GM21619 (cell line): ENCODE data around the gene GPX1.
A peak's percentile ranks its signal among the peaks of the same experiment; 100 is the strongest.
"Not testable (repeated sequence)": the region's sequence is repeated elsewhere in the genome, so short reads cannot be mapped to it uniquely, and the experiment has no call there.

Experiments
- ATAC-seq: cut with Tn5 transposase; IDR thresholded peaks from one replicate; pipeline ENCODE4 v1.9.1; 2021; ENCODE audit not compliant: unreplicated experiment

GPX1 gene

DNA sequence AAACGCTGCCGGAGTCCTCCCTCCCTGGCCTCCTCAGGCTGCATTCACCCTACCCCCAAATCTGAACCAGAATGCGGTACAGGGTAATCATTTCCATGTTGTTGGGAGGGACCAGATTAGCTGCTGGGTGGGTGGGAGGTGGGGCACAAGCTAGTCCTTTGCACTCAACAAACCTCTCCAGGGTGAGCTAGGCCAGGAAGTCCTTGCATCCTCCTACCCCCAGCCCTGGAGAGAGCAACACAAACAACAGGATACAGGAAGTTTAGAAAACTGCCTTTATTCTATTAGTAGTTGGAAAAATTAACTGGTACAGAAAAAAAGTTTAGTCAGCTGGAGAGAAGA, 702 bp upstream of the GPX1 start:
- no peak for ATAC-seq

DNA sequence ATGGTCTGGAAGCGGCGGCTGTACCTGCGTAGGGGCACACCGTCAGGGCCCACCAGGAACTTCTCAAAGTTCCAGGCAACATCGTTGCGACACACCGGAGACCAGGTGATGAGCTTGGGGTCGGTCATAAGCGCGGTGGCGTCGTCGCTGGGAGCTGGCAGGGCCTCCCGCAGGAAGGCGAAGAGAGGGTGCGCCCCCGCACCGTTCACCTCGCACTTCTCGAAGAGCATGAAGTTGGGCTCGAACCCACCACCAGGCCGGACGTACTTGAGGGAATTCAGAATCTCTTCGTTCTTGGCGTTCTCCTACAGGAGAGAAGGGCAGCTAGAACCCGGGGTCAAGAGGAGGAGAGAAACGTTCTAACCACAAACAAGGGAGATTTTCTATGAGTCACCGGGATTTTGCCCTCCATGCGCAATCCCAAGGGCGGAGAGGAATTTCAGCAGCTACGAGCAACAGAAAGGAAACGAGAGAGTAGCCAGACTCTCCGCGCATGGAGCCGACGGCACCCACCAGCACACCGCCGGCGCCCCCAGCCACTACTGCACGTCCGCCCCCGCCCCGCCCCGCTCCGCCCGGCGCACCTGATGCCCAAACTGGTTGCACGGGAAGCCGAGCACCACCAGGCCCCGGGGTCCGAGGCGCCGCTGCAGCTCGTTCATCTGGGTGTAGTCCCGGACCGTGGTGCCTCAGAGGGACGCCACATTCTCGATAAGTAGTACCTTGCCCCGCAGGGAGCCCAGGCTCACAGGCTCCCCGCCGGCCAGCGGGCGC, 523 bp downstream of the GPX1 start:
- ATAC-seq = not testable (repeated sequence)

- ATAC-seq = not testable (repeated sequence)
These were observed 1.1 kb downstream of the GPX1 start for GRCh38 chr3:49357095-49357442.

DNA sequence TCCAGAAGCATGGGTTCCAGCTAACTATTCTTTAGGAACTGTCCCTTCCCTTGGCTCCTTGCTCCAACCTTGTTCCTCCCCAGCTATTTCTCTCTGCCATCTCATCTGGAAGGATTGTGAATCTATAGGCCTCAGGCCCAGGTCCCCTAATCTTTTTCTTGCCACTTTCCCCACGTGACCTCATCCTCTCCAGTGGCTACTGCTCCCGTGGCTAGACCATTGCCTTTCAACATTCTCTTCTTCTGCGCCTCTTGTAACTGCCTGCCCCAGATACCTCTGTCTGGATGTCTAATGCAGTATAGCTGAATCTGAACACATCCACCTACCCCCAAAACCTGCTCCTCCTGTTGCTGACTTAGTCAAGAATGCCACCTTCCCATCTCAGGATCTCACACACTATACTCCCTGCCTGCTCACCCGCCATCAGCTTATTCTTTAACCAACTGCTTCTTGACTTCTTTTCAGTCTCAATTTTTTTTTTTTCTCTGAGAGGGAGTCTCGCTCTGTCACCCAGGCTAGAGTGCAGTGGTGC, 5.2 kb downstream of the GPX1 start:
- ATAC-seq = no peak

- no peak for ATAC-seq
These were observed 5.9 kb downstream of the GPX1 start for GRCh38 chr3:49352281-49352680.

- no peak for ATAC-seq
These were observed 6.6 kb downstream of the GPX1 start for GRCh38 chr3:49351521-49352011.

DNA sequence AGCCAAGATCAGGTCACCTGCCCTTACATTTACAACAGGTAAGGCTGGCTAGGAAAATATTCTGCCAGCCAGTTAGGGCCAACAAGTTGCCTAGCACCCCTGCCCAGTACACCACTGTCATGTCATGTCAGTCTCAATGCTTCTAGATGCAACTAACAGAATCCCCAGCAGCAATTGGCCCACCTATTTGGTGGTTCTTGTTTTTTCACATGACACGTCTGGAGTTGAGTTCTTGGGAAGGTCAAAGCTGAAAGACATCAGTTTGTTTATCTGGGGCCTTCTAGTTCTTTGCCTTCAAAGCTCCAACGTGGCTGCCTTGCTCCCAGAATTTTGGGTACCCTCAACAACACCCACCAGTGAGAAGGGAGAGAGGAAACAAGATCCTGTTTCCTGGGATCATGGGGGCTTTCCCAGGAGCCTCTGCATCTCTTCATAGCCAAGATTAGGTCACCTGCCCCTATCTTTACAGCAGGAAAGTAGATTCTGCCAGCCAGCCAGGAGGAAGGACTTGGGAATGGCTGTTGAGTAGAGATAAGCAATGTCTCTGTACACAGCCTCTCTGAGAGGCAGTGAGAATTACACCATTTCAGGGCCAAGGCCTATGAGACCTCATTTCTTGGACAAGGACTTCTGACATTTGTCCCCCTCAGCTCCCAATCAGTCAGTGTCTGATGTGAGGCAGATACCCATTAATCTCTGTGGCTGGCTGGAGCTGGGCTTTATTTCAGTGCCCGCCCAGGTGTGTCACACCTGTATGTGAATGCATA, 8.6 kb downstream of the GPX1 start:
- no peak for ATAC-seq

DNA sequence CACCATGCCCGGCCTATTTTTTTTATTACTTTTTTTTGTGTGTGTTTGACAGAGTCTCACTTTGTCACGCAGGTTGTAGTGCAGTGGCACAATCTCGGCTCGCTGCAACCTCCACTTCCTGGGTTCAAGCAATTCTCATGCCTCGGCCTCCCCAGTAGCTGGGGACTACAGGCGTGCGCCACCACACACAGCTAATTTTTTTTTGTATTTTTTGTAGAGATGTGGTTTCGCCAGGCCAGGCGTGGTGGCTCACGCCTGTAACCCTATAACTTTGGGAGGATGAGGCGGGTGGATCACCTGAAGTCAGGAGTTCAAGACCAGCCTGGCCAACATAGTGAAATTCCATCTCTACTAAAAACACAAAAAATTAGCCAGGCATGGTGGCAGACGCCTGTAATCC, 9.8 kb downstream of the GPX1 start:
- ATAC-seq = not testable (repeated sequence)

GRCh38 chr3:49346797-49347251, 11.3 kb downstream of the GPX1 start:
- ATAC-seq = no peak

GRCh38 chr3:49343163-49343562, 15.0 kb downstream of the GPX1 start:
- no peak for ATAC-seq

DNA sequence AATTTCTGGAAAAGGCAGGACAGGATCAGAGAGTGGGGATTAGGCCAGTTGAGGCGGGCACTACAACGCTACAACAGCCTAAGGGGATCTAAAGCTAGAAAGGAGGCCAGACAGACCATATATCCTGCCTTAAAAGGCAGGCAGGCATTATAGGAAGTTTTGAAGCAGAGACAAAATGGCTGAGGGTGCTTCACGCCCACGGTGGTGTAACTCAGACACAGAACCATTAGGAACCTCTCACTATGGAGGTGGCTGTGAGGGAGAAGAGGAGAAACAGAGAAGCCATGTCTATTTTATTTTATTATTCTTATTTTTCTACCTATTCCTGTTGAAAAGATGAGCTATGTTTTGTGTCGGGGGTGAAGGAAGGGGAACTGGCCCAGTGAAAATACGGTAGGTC, 16.2 kb downstream of the GPX1 start:
- ATAC-seq = no peak

DNA sequence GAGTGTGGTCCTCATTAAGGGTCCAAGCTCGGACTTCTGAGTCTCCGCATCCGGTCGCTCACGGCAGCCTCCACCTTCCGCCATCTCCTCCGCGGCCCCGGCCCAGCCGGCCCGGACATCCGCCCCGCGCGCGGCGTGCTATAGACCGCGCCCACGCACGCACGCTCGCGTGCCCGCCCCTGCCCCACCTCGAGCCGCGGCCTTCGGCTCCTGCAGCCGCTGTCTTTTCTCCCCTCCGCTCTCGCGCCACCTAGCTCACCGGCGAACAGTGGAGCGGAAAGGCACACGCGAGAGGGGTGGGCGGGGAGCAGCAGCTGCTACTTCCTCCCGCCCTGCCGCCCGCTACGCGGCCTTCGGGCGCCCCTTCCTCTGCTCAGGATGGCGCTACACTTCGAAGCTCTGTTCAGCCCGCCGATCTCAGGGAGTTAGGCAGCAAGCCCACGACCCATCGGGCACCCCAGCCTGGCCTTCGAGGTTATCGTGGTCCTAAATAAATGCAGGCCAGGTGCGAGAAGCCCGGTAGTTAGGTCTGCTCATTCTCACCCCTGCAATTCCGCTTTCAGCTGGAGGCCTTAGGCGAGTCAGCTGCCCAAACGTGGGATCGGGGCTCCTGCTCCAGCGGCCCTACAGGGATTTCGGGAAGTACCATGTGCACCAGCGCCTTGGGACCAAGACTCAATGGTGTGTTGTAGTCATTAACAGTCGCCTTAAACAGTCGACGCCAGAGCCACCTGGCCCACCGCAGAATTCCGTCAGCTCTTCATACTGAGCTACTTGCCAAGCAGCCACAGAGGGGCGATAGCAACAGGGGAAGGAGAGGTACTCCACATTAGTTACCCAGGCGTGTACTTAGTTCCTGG, 18.0 kb downstream of the GPX1 start, which contains the start of gene USP4:
USP4 (minus strand) TSS at position 113 of the 860 bp plus-strand sequence; CDS start at position 84, 29 bp downstream.
- ATAC-seq = peak; percentile 73

GRCh38 chr3:49339581-49339940, 18.6 kb downstream of the GPX1 start:
- ATAC-seq = peak; percentile 10

DNA sequence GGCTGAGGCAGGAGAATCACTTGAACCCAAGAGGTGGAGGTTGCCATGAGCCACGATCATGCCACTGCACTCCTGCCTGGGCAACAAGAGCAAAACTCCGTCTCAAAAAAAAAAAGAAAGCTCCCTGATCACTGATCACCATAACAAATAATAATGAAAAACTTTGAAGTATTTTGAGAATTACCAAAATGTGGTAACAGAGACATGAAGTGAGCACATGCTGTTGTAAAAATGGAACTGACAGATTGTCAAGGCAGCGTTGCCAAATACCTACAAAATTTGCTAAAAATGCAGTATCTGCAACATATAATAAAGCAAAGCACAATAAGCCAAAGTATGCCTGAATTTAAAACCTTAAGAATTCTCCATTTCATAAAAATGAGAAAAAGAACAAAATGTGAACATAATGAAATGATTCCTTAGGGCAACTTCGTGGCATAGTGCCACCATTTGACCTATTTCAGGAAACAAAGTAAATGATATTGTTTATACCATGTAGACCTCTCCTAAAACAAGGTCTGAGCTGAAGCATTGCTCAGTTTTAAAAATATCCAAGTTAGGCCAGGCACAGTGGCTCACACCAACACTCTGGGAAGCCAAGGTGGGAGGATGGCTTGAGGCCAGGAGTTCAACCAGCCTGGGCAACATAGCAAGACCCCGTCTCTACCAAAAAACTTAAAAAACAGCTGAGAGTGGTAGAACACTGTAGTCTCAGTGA, 24.1 kb downstream of the GPX1 start:
- no peak for ATAC-seq

GRCh38 chr3:49333091-49333490, 25.1 kb downstream of the GPX1 start:
- no peak for ATAC-seq

GRCh38 chr3:49329186-49329585, 29.0 kb downstream of the GPX1 start:
- ATAC-seq = no peak

DNA sequence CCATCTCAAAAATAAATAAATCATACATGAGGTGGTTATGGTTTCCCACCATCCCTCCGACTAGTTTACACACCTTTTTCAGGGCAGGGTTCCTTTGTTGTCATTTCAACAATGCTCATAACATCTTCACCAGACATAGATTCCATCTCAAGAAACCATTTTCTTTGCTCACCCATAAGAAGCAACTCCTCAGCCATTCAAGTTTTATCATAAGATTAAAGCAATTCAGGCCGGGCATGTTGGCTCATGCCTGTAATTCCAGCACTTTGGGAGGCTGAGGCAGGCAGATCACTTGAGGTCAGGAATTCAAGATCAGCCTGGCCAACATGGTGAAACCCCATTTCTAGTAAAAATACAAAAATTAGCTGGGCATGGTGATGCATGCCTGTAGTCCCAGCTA, 29.8 kb downstream of the GPX1 start:
- not testable (repeated sequence) for ATAC-seq

DNA sequence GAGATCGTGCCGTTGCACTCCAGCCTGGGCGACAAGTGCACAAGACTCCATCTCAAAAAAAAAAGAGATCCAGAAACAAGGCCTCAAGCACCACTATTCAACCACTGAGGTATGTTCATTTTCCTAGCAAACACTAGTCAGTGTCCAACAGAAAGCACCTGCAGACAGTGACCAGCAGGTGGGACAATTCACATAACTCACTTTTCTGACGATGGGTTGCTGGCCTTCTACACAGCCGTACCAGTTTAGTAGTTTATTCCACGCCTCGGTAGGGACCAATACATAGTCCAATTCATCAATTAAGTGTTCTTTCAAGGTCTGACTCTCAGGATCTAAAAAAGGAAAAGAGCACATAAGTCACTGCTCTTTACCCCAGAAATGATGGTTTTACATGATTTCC, 30.7 kb downstream of the GPX1 start:
- ATAC-seq = no peak

DNA sequence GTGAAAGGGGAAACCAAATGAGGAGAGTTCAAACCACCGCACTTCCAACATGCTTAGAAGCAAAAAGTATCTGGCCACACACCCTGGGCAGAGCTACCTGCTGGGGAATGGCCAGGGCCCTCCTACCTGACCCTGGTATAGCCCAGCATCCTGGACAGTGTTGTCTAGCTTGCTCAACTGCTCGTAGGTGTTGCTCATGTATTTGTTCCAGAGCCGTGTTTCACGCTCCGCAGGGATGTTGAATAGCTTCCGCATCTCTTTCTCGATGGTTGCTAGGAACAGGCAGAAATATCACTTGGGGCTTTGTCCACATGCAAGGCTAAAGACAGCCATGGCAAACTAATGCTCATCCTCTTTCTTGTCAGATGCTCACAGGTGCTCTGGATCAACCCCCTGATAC, 33.4 kb downstream of the GPX1 start:
- no peak for ATAC-seq

DNA sequence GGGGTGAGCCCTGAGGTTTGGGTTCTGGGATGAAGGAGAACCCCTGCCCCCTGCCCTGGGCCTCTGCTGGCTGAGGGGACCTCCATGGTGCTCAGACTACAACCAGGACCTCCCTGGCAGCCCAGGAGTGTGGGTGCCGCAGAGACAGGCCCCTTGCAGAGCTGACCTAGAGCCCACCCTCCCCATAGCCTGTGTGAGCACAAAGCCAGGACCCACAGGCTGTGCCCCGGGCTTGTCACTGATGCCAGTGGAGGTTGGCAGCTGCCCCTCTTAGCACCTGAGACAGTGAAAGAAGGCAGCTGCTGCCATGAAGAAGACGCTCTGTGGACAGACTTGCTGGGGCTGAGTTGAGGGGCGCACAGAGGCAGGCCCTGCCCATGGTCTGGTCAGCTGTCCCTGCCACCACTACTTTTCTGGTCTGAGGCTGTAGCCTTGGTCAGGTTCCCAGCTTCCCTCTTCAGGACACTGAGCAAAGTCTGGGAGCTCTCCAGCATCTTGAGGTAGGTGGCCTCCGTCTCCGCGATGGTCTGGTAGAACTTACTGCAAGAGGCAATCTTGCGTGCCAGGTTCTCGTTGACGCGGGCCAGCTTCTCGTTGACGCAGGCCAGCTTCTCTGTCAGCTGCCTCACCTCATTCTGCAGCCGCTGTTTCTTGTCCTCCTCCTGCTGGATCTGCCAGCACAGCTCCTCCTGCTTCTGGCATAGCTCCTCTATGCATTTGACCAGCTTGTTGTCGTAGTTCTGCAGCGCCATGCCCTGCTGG, 41.3 kb downstream of the GPX1 start:
- ATAC-seq = no peak
